GM19397 (cell line): ENCODE results near the gene NACC1.

Experiments
- ATAC-seq: cut with Tn5 transposase; IDR thresholded peaks from one replicate; pipeline ENCODE4 v1.9.1; 2021; ENCODE audit warnings: mild to moderate bottlenecking, moderate library complexity; ENCODE audit not compliant: unreplicated experiment

NACC1 gene

GRCh38 chr19:13117772-13118423 lies at the start of gene NACC1:
Gene NACC1, plus strand, starts transcription at chr19:13118264. Its CDS starts 16,944 bp downstream, at chr19:13135208.
- ATAC-seq, result peak; percentile 71

GRCh38 chr19:13069415-13070359 lies 48.4 kb upstream of the NACC1 start:
- ATAC-seq, result no peak

GRCh38 chr19:13070425-13071140 lies 47.5 kb upstream of the NACC1 start:
- ATAC-seq, result no peak

GRCh38 chr19:13071444-13072187 lies 46.4 kb upstream of the NACC1 start:
- no peak for ATAC-seq

GRCh38 chr19:13072188-13072908 lies 45.7 kb upstream of the NACC1 start:
- no peak for ATAC-seq

- no peak for ATAC-seq
These were observed 44.8 kb upstream of the NACC1 start for GRCh38 chr19:13073263-13073662.

- no peak for ATAC-seq
These were observed 43.7 kb upstream of the NACC1 start for GRCh38 chr19:13074378-13074777.

- no peak for ATAC-seq
These were observed 41.7 kb upstream of the NACC1 start for GRCh38 chr19:13076320-13076719.

- no peak for ATAC-seq
These were observed 41.3 kb upstream of the NACC1 start for GRCh38 chr19:13076787-13077186.

GRCh38 chr19:13077240-13077639 lies 40.8 kb upstream of the NACC1 start:
- no peak for ATAC-seq

- ATAC-seq, result no peak
These were observed 39.7 kb upstream of the NACC1 start for GRCh38 chr19:13078381-13078780.

- no peak for ATAC-seq
These were observed 39.0 kb upstream of the NACC1 start for GRCh38 chr19:13078897-13079541.

- no peak for ATAC-seq
These were observed 38.5 kb upstream of the NACC1 start for GRCh38 chr19:13079542-13079986.

GRCh38 chr19:13082192-13083007 lies 35.7 kb upstream of the NACC1 start:
- ATAC-seq, result no peak

GRCh38 chr19:13083008-13083404 lies 35.1 kb upstream of the NACC1 start:
- no peak for ATAC-seq

- no peak for ATAC-seq
These were observed 34.4 kb upstream of the NACC1 start for GRCh38 chr19:13083627-13084026.

- no peak for ATAC-seq
These were observed 32.4 kb upstream of the NACC1 start for GRCh38 chr19:13085666-13086065.

GRCh38 chr19:13086341-13086740 lies 31.7 kb upstream of the NACC1 start:
- ATAC-seq, result no peak

GRCh38 chr19:13087295-13087694 lies 30.8 kb upstream of the NACC1 start:
- no peak for ATAC-seq
